ENCODE data around the gene TIPIN. TPM values are rescaled to one million over a fixed set of nuclear protein-coding genes. Genes with fewer than 3 reads are reported as not detected.
"Not testable (repeated sequence)": the region's sequence is repeated elsewhere in the genome, so short reads cannot be mapped to it uniquely, and the experiment has no call there.

Gene TIPIN
- 2.8 TPM for total RNA-seq
- long read RNA-seq, partial matches to known transcripts: 0 of 2 reads
- long read RNA-seq, other reads (novel, unspliced or antisense): 1 of 2 reads

DNA sequence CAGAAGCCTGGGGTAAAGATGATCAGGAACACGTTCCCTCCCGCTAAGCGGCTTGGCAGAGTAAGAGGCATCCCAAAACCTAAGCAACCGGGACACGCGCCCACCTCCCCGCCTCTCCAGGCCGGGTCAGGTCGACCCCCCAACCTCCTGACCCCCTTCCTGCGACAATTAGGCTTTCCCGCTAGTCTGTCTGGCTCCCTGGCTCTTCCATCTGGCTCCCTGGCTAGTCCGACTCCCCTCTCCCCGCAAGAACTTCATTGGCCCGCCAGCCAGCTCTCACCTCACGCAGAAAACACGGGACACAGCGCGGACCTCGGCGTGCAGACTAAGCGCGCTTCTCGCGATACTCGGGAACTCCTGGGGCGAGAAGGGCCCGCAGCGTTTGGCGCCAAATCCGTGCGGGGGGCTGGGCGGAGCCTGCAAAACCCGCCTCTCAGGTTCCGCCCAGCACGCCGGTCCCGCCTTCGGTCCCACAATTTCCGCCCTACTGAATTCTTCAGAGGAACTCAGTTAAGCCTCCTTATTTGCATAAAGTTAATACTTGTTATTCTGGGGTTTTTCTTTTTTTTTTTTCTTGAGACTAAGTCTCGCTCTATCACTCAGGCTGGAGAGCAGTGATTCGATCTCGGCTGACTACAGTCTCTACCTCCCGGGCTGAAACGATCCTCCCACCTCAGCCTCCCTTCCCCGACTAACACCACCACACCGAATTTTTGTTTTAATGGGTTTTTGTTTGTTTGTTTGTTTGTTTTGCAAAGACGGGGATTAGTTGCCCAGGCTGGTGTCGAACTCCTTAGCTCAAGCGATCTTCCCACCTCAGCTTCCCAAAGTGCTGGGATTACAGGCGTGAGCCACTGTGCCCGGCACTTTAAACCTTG, at the start of gene TIPIN:
Gene TIPIN (minus strand): TSS at position 327 of the 878 bp plus-strand sequence. CDS start 3,738 bp downstream, outside the sequence.
- DNase-seq (ENCODE audit: missing footprints) (peak; percentile 97), ATAC-seq (peak; percentile 98)
- intact Hi-C loops (cut with DNase I): loop anchor here (2.0 to 10.0 kb wide), 2 partner anchors 30 to 138 kb away; partner anchors contain the start of genes MAP2K1 and SNAPC5

DNA sequence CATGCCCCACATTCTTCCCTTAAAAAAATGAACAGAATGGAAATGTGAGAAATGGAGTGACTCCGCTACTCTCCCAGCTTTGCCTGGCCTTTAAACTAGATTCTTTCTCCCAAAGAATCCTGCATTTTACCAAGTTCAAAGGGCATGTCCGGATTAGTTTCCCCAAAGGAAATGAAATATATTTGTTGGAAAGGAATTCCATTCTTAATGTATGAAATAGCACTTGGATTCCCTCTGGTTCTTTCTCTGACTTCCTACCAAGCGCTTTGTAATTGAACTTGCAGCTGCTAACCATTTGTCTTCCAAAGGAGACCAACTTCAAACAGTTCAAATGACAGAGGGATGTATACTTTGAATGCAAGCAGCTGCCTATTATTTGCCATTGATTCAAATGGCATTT, 49.1 kb upstream of the TIPIN start:
- intact Hi-C loops (cut with DNase I): no loop called here
- ATAC-seq: no peak
- DNase-seq (ENCODE audit: missing footprints): no peak

GRCh38 chr15:66405007-66405406, 48.5 kb upstream of the TIPIN start:
- no peak for DNase-seq (ENCODE audit: missing footprints)
- intact Hi-C loops (cut with DNase I): no loop called here
- peak; percentile 79 for ATAC-seq

DNA sequence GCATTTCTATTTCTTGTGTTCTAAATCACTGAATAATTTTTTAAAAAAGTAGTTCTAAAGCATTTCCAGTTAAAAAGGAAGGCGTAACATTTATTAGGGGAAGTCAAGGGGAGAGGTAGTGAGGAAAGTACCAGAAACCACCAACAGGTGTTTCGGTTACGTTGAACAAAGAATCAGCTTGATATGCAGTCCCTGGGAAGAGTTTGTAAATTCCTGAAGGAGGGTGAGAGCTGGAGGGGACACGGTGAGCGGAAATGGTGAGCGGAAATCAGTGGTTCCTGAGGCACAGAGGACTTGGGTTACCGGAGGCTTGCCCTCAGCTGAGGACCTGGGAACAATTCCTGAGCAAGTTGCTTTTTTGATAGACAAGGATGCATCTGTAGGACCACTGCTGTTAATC, 48.0 kb upstream of the TIPIN start:
- intact Hi-C loops (cut with DNase I): no loop called here
- ATAC-seq (no peak), DNase-seq (ENCODE audit: missing footprints) (no peak)

- intact Hi-C loops (cut with DNase I): no loop called here
- ATAC-seq (no peak), DNase-seq (ENCODE audit: missing footprints) (no peak)
These were observed 47.6 kb upstream of the TIPIN start for GRCh38 chr15:66404122-66404521.

DNA sequence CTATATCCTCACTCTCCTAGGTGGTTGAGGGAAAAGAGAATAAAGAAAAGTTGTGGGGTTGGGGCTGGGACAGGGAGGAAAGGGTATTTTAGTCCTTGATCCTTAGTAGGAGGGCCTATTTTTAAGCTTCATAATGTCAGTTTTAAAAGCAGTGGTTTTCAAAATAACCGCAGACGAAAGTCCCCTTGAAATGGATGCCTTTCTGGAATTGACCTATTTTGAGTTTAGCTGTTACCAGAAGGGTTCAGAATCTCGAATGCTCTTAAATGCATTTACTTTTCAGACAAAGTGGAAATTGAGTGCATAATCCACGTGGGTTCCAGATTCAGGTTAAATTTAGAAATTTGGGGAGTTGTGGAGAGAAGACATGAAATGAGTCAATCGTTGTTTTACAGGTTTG, 46.8 kb upstream of the TIPIN start:
- intact Hi-C loops (cut with DNase I): no loop called here
- no peak for ATAC-seq

DNA sequence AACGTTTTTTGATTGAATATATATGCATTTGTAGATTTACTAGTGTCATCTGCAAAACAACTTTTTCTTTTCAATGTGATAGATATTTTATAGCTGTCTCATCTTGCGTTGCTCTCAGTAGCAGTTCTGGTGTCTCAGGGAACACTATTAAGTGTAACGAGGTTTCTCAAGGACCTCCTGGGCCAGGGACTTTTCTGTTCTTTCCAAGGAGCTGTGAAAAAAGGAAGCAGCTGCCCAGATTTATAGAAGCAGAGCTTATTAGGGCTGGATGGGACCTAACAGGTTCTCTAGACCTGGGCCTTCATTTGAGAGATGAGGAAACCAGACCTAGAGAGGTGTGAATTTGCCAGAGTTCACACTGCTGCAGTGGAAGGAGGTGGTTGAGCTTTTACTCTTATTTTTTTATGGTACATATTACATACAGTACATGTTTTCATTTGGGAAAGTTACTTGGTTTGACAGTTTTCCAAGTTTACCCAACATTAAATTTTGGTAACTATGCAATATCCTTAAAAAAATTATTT, 46.3 kb upstream of the TIPIN start:
- no peak for ATAC-seq
- DNase-seq (ENCODE audit: missing footprints): no peak
- intact Hi-C loops (cut with DNase I): no loop called here

More for the DNA sequence above, 46.8 kb upstream of the TIPIN start:
- no peak for DNase-seq (ENCODE audit: missing footprints)

DNA sequence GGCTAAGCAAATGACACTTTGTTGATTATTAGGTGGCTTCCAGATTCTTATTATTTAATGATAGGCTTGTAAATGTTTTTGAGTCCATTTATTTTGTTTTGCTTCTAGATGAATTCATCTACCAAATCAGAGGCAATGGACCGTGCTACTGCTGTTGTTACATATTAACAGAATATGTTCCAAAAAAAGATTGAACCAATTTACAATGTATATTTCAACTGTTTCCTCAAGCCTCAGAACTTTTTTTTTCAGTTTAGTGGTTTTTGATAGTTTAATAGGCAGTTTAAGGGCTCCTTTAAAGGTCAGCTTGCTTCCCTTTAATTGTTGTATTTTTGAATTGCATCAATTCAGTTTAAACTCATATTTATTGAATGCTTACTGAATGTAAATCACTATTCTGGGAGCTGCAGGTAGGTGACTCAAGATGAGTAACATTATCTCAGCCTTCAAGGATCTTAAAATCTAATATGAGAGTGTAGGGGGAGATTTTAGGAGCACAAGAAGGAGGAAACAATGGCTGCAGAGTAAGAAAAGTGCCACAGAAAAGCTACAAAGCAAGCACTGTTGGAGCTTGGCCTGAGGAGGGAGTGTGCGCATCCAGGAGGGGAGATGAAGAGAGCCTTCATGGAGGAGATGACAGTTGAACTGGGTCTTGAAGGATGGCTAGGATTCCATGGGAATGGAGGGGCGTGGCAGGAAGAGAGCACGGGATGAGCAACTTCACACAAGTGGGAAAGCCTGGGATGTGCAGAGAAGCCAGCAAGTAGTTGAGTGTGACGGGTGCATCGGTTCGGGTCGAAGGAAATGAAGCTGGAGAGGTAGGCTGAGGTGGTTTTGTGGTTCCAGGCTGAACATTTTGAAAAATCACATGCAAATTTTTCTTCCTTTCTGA, 44.9 kb upstream of the TIPIN start:
- DNase-seq (ENCODE audit: missing footprints) (no peak), ATAC-seq (no peak)
- intact Hi-C loops (cut with DNase I): no loop called here

GRCh38 chr15:66400351-66400774, 43.9 kb upstream of the TIPIN start:
- DNase-seq (ENCODE audit: missing footprints): no peak
- no peak for ATAC-seq
- intact Hi-C loops (cut with DNase I): no loop called here

GRCh38 chr15:66399276-66399675, 42.8 kb upstream of the TIPIN start:
- ATAC-seq: no peak
- intact Hi-C loops (cut with DNase I): no loop called here
- DNase-seq (ENCODE audit: missing footprints): no peak

DNA sequence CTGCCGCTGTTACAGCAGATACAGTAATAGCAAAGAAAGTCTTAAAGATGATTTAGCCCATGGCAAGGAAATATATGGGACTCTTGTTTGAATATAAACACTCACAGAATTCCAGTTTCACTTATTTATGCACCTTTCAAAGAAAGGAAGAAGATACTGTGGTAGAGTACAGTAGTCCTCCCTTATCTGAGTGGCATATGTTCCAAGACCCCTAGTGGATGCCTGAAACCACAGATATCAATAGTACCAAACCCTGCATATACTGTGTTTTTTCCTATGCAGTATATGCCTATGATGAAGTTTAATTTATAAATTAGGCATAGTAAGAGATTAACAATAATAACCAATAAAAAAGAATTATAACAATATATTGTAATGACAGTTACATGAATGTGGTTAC, 38.4 kb upstream of the TIPIN start:
- intact Hi-C loops (cut with DNase I): no loop called here
- DNase-seq (ENCODE audit: missing footprints) (no peak), ATAC-seq (no peak)

GRCh38 chr15:66394472-66394871, 38.0 kb upstream of the TIPIN start:
- intact Hi-C loops (cut with DNase I): no loop called here
- DNase-seq (ENCODE audit: missing footprints) (no peak), ATAC-seq (no peak)

- ATAC-seq; DNase-seq (ENCODE audit: missing footprints); intact Hi-C loops (cut with DNase I): not testable (repeated sequence)
These were observed 36.6 kb upstream of the TIPIN start for GRCh38 chr15:66393037-66393436.

GRCh38 chr15:66390678-66391077, 34.2 kb upstream of the TIPIN start:
- intact Hi-C loops (cut with DNase I): no loop called here
- DNase-seq (ENCODE audit: missing footprints): no peak

GRCh38 chr15:66389859-66390381, 33.4 kb upstream of the TIPIN start:
- intact Hi-C loops (cut with DNase I): no loop called here
- ATAC-seq (no peak), DNase-seq (ENCODE audit: missing footprints) (no peak)

More at GRCh38 chr15:66390678-66391077, 34.2 kb upstream of the TIPIN start:
- no peak for ATAC-seq

DNA sequence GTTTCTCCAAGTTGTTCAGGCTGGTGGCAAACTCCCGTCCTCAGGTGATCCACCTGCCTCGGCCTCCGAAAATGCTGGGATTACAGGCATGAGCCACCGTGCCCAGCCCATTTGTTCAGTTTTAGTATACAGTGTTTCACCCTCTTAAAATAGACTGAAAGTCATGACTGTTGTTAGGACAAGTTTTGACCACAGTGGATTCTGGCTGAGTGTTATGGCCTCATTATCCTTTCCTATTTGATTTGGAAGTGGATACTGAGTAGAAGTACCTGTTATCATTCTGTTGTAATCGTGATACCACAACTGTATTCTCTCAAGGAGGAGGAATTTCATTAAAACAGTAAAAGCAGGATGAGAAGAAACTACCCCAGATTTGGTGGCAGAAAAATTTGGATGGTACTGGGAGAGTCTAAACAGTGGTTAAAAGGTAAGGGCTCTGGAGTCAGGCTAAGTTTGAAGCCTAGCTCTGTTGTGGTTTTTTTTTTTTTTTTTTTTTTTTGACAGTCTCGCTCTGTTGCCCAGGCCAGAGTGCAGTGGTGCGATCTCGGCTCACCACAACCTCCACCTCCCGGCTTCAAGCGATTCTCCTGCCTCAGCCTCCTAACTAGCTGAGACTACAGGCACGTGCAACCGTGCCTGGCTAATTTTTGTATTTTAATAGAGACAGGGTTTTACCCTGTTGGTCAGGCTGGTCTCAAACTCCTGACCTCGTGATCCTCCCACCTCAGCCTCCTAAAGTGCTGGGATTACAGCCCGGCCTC, 32.8 kb upstream of the TIPIN start:
- no peak for ATAC-seq
- intact Hi-C loops (cut with DNase I): no loop called here
- DNase-seq (ENCODE audit: missing footprints): no peak

- intact Hi-C loops (cut with DNase I): no loop called here
- ATAC-seq: no peak
- DNase-seq (ENCODE audit: missing footprints): no peak
These were observed 32.1 kb upstream of the TIPIN start for GRCh38 chr15:66388576-66388975.

DNA sequence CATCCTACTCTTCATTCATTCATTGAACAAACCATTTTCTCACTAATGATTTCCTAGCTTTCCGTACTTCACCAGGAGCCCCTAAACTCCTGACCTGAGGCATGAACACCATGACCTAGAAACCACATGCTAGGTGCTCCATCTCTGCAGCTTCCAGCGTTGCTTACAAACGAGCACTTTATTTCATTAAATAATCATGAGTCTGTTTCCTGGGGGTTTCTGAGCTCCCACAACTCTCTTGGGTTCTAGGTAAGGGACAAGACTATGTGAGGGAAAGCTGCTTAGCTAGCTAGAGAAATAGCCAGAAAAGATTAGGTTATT, 31.5 kb upstream of the TIPIN start:
- ATAC-seq: no peak
- intact Hi-C loops (cut with DNase I): no loop called here

More for the DNA sequence above, 31.5 kb upstream of the TIPIN start:
- DNase-seq (ENCODE audit: missing footprints): no peak
